ENCODE measurements around the gene CDH18. TPM values are rescaled to one million over a fixed set of nuclear protein-coding genes. Genes with fewer than 3 reads are reported as not detected.

Gene CDH18
- total and polyA plus RNA-seq, 2 of the 13 experiments (the other 11 are each of a cell fraction or from before 2014, with no cell fraction given), result not detected

DNA sequence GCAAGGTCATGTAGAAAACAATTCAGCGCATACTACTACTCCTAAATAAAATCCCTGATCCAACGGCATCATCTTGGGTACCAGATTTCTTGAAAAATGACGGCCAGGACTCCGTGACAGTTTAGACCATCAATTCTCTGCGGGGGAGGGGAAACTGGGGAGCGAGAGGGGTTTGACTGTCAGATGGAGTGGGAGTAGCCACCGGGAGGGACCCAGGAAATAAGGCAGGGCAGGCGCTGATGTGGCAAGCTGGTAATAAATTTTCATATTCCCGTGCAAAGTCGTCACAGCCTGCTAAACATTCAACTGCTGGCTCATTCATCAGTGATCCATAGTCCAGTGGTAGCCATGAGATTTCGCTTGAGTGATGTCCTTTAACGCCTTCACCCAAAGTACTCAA is 457 bp upstream of the CDH18 start (continued):
- no peak for TF ChIP-seq ZNF318 (CRISPR knock-in tag; IDR thresholded peaks at IDR 0.05)
- no peak for TF ChIP-seq ZNF136 (CRISPR knock-in tag; IDR thresholded peaks at IDR 0.05; ENCODE audit: low read depth)
- TF ChIP-seq, protein P1, sequence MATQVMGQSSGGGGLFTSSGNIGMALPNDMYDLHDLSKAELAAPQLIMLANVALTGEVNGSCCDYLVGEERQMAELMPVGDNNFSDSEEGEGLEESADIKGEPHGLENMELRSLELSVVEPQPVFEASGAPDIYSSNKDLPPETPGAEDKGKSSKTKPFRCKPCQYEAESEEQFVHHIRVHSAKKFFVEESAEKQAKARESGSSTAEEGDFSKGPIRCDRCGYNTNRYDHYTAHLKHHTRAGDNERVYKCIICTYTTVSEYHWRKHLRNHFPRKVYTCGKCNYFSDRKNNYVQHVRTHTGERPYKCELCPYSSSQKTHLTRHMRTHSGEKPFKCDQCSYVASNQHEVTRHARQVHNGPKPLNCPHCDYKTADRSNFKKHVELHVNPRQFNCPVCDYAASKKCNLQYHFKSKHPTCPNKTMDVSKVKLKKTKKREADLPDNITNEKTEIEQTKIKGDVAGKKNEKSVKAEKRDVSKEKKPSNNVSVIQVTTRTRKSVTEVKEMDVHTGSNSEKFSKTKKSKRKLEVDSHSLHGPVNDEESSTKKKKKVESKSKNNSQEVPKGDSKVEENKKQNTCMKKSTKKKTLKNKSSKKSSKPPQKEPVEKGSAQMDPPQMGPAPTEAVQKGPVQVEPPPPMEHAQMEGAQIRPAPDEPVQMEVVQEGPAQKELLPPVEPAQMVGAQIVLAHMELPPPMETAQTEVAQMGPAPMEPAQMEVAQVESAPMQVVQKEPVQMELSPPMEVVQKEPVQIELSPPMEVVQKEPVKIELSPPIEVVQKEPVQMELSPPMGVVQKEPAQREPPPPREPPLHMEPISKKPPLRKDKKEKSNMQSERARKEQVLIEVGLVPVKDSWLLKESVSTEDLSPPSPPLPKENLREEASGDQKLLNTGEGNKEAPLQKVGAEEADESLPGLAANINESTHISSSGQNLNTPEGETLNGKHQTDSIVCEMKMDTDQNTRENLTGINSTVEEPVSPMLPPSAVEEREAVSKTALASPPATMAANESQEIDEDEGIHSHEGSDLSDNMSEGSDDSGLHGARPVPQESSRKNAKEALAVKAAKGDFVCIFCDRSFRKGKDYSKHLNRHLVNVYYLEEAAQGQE (IDR thresholded peaks at IDR 0.05; ENCODE audit: borderline replicate concordance in 1 of 2, low read depth in 1 of 2, low read length in 2 of 2), result no peak
- TF ChIP-seq NR1H2 (CRISPR knock-in tag; IDR thresholded peaks at IDR 0.05; ENCODE audit: borderline replicate concordance, low read depth), result no peak
